SK-N-SH treated with all-trans-retinoic acid at 6 μM for 48 hours (cell line): Measurements from ENCODE around the gene AKAP13.

Experiments
- ATAC-seq: fragments of 200-7000 bp; cut with Tn5 transposase; 3 replicates; pipeline ENCODE4 v1.9.1; 2020; ENCODE audit warnings: mild to moderate bottlenecking, moderate library complexity
- ARNTL ChIP-seq: fragments of 450-650 bp; formaldehyde crosslinking; IDR thresholded peaks from 2 replicates; pipeline ENCODE4 v1.5.0; 2020; ENCODE audit warnings: low read depth, mild to moderate bottlenecking, moderate library complexity, borderline replicate concordance
- CREB5 ChIP-seq: fragments of 250-450 bp; sonication (Bioruptor Pico); IDR thresholded peaks from 2 replicates; pipeline ENCODE4 v1.5.1; 2020; ENCODE audit warnings: low read depth, mild to moderate bottlenecking, moderate library complexity
- CSDC2 ChIP-seq: fragments of 250-450 bp; sonication (Bioruptor Pico); IDR thresholded peaks from 2 replicates; pipeline ENCODE4 v1.5.0; 2020; ENCODE audit warnings: mild to moderate bottlenecking, moderate library complexity
- CSRNP3 ChIP-seq: fragments of 250-450 bp; sonication (Bioruptor Pico); IDR thresholded peaks from 2 replicates; pipeline ENCODE4 v1.5.1; 2021; ENCODE audit warnings: mild to moderate bottlenecking, moderate library complexity
- ESRRG ChIP-seq: fragments of 250-450 bp; sonication (Bioruptor Pico); IDR thresholded peaks from 2 replicates; pipeline ENCODE4 v1.6.1; 2021; ENCODE audit warnings: mild to moderate bottlenecking
- GLIS3 ChIP-seq: fragments of 250-450 bp; sonication (Bioruptor Pico); IDR thresholded peaks from 2 replicates; pipeline ENCODE4 v1.5.0; 2020; ENCODE audit warnings: mild to moderate bottlenecking, moderate library complexity
- ISL1 ChIP-seq: fragments of 250-450 bp; sonication (Bioruptor Pico); IDR thresholded peaks from 2 replicates; pipeline ENCODE4 v2.1.2; 2022; ENCODE audit warnings: mild to moderate bottlenecking, moderate library complexity
- PATZ1 ChIP-seq: fragments of 250-450 bp; sonication (Bioruptor Pico); IDR thresholded peaks from 2 replicates; pipeline ENCODE4 v1.8.0; 2020; ENCODE audit warnings: mild to moderate bottlenecking, moderate library complexity, borderline replicate concordance
- POU6F1 ChIP-seq: fragments of 250-450 bp; sonication (Bioruptor Pico); IDR thresholded peaks from 2 replicates; pipeline ENCODE4 v1.8.0; 2021; ENCODE audit warnings: low read depth, mild to moderate bottlenecking, moderate library complexity, borderline replicate concordance
- PPARA ChIP-seq: fragments of 250-450 bp; sonication (Bioruptor Pico); IDR thresholded peaks from 2 replicates; pipeline ENCODE4 v1.5.0; 2020; ENCODE audit warnings: mild to moderate bottlenecking, borderline replicate concordance
- RARB ChIP-seq: fragments of 250-450 bp; sonication (Bioruptor Pico); IDR thresholded peaks from 2 replicates; pipeline ENCODE4 v1.8.0; 2021; ENCODE audit warnings: mild to moderate bottlenecking, moderate library complexity
- SNAI2 ChIP-seq: fragments of 250-450 bp; sonication (Bioruptor Pico); IDR thresholded peaks from 2 replicates; pipeline ENCODE4 v1.5.0; 2020; ENCODE audit warnings: mild to moderate bottlenecking, moderate library complexity
- TCF4 ChIP-seq: fragments of 250-450 bp; sonication (Bioruptor Pico); IDR thresholded peaks from 2 replicates; pipeline ENCODE4 v1.8.0; 2021; ENCODE audit warnings: mild to moderate bottlenecking, moderate library complexity, borderline replicate concordance
- TOX ChIP-seq: fragments of 250-450 bp; sonication (Bioruptor Pico); IDR thresholded peaks from 2 replicates; pipeline ENCODE4 v1.8.0; 2021; ENCODE audit warnings: mild to moderate bottlenecking, moderate library complexity, borderline replicate concordance
- TSHZ2 ChIP-seq: fragments of 250-450 bp; sonication (Bioruptor Pico); IDR thresholded peaks from 2 replicates; pipeline ENCODE4 v1.5.0; 2020; ENCODE audit warnings: mild to moderate bottlenecking, moderate library complexity
- ZC3H10 ChIP-seq: fragments of 250-450 bp; sonication (Bioruptor Pico); IDR thresholded peaks from 2 replicates; pipeline ENCODE4 v1.5.1; 2021; ENCODE audit warnings: mild to moderate bottlenecking, moderate library complexity
- ZFP3 ChIP-seq: fragments of 250-450 bp; sonication (Bioruptor Pico); IDR thresholded peaks from 2 replicates; pipeline ENCODE4 v1.5.0; 2020; ENCODE audit warnings: mild to moderate bottlenecking, moderate library complexity
- ZFP30 ChIP-seq: fragments of 450-650 bp; formaldehyde crosslinking; IDR thresholded peaks from 2 replicates; pipeline ENCODE4 v1.5.0; 2022; ENCODE audit warnings: mild to moderate bottlenecking, moderate library complexity
- ZNF565 ChIP-seq: fragments of 450-650 bp; formaldehyde crosslinking; conservative IDR thresholded peaks from 2 replicates; pipeline ENCODE4 v1.5.0; 2020; ENCODE audit warnings: low read depth, mild to moderate bottlenecking, moderate library complexity
- ZNF70 ChIP-seq: fragments of 450-650 bp; formaldehyde crosslinking; IDR thresholded peaks from 2 replicates; pipeline ENCODE4 v1.5.0; 2020; ENCODE audit warnings: mild to moderate bottlenecking, moderate library complexity
- ZNF8 ChIP-seq: fragments of 450-650 bp; formaldehyde crosslinking; IDR thresholded peaks from 2 replicates; pipeline ENCODE4 v1.5.0; 2020; ENCODE audit warnings: mild to moderate bottlenecking, moderate library complexity

AKAP13 gene

GRCh38 chr15:85760049-85760448 is 379.6 kb downstream of the AKAP13 start:
- no peak for ATAC-seq
- no peak for TF ChIP-seq PPARA (CRISPR knock-in tag)
- TF ChIP-seq ZNF565 (CRISPR knock-in tag) = no peak
- no peak for TF ChIP-seq ZFP30
- TF ChIP-seq TCF4 = no peak
- no peak for TF ChIP-seq TSHZ2
- TF ChIP-seq ARNTL (CRISPR knock-in tag) = no peak
- no peak for TF ChIP-seq CSRNP3 (CRISPR knock-in tag)
- TF ChIP-seq ZFP3 = no peak
- no peak for TF ChIP-seq TOX (CRISPR knock-in tag)
- TF ChIP-seq GLIS3 (CRISPR knock-in tag) = no peak
- no peak for TF ChIP-seq ZNF70 (CRISPR knock-in tag)
- TF ChIP-seq CSDC2 = no peak
- no peak for TF ChIP-seq ZNF8
- TF ChIP-seq ESRRG (CRISPR knock-in tag) = no peak
- no peak for TF ChIP-seq PATZ1 (CRISPR knock-in tag)
- no peak for TF ChIP-seq CREB5
- TF ChIP-seq SNAI2 (CRISPR knock-in tag) = no peak
- TF ChIP-seq ZC3H10 (CRISPR knock-in tag) = no peak
- TF ChIP-seq ISL1 = no peak
- no peak for TF ChIP-seq POU6F1

GRCh38 chr15:85760531-85761371 is 380.3 kb downstream of the AKAP13 start:
- ATAC-seq = no peak
- TF ChIP-seq POU6F1 (no peak), PATZ1 (CRISPR knock-in tag) (no peak), ESRRG (CRISPR knock-in tag) (no peak), RARB (CRISPR knock-in tag) (no peak), TOX (CRISPR knock-in tag) (no peak), CSRNP3 (CRISPR knock-in tag) (no peak), ZNF70 (CRISPR knock-in tag) (no peak), CSDC2 (no peak), TSHZ2 (no peak)
